ENCODE measurements around the gene SLC25A25.
"Not testable (repeated sequence)": the region's sequence is repeated elsewhere in the genome, so short reads cannot be mapped to it uniquely, and the experiment has no call there.

The SLC25A25 gene

DNA sequence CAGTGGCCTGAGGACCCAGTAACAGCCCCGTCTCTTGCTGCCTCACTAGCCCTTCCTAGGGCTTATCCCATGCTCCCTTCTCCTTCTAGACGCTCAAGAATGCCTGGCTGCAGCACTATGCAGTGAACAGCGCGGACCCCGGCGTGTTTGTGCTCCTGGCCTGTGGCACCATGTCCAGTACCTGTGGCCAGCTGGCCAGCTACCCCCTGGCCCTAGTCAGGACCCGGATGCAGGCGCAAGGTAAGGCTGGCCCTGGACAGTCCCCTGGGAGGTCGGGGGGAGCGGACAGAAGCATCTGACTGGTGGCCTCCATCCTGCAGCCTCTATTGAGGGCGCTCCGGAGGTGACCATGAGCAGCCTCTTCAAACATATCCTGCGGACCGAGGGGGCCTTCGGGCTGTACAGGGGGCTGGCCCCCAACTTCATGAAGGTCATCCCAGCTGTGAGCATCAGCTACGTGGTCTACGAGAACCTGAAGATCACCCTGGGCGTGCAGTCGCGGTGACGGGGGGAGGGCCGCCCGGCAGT lies 39.0 kb downstream of the SLC25A25 start:
- H3K4me3 ChIP-seq (ENCODE audit: low read length), result no peak overlapping the region
- no peak for DNase-seq (ENCODE audit: low read depth)
- TF ChIP-seq, protein P1, sequence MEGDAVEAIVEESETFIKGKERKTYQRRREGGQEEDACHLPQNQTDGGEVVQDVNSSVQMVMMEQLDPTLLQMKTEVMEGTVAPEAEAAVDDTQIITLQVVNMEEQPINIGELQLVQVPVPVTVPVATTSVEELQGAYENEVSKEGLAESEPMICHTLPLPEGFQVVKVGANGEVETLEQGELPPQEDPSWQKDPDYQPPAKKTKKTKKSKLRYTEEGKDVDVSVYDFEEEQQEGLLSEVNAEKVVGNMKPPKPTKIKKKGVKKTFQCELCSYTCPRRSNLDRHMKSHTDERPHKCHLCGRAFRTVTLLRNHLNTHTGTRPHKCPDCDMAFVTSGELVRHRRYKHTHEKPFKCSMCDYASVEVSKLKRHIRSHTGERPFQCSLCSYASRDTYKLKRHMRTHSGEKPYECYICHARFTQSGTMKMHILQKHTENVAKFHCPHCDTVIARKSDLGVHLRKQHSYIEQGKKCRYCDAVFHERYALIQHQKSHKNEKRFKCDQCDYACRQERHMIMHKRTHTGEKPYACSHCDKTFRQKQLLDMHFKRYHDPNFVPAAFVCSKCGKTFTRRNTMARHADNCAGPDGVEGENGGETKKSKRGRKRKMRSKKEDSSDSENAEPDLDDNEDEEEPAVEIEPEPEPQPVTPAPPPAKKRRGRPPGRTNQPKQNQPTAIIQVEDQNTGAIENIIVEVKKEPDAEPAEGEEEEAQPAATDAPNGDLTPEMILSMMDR (conservative IDR thresholded peaks at IDR 0.05; ENCODE audit: low read length), result no peak

DNA sequence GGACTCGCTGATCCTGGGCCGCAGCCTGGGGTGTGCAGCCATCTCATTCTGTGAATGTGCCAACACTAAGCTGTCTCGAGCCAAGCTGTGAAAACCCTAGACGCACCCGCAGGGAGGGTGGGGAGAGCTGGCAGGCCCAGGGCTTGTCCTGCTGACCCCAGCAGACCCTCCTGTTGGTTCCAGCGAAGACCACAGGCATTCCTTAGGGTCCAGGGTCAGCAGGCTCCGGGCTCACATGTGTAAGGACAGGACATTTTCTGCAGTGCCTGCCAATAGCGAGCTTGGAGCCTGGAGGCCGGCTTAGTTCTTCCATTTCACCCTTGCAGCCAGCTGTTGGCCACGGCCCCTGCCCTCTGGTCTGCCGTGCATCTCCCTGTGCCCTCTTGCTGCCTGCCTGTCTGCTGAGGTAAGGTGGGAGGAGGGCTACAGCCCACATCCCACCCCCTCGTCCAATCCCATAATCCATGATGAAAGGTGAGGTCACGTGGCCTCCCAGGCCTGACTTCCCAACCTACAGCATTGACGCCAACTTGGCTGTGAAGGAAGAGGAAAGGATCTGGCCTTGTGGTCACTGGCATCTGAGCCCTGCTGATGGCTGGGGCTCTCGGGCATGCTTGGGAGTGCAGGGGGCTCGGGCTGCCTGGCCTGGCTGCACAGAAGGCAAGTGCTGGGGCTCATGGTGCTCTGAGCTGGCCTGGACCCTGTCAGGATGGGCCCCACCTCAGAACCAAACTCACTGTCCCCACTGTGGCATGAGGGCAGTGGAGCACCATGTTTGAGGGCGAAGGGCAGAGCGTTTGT lies 39.6 kb downstream of the SLC25A25 start:
- H3K4me3 ChIP-seq (ENCODE audit: low read length), result no peak overlapping the region
- DNase-seq (ENCODE audit: low read depth), result no peak
- TF ChIP-seq, protein P1 (conservative IDR thresholded peaks at IDR 0.05; ENCODE audit: low read length), result no peak

DNA sequence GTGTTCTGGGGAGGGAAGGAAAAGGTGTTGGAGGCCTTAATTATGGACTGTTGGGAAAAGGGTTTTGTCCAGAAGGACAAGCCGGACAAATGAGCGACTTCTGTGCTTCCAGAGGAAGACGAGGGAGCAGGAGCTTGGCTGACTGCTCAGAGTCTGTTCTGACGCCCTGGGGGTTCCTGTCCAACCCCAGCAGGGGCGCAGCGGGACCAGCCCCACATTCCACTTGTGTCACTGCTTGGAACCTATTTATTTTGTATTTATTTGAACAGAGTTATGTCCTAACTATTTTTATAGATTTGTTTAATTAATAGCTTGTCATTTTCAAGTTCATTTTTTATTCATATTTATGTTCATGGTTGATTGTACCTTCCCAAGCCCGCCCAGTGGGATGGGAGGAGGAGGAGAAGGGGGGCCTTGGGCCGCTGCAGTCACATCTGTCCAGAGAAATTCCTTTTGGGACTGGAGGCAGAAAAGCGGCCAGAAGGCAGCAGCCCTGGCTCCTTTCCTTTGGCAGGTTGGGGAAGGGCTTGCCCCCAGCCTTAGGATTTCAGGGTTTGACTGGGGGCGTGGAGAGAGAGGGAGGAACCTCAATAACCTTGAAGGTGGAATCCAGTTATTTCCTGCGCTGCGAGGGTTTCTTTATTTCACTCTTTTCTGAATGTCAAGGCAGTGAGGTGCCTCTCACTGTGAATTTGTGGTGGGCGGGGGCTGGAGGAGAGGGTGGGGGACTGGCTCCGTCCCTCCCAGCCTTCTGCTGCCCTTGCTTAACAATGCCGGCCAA lies 40.4 kb downstream of the SLC25A25 start:
- DNase-seq (ENCODE audit: low read depth), result no peak
- H3K4me3 ChIP-seq (ENCODE audit: low read length), result no peak overlapping the region
- TF ChIP-seq, protein P1 (conservative IDR thresholded peaks at IDR 0.05; ENCODE audit: low read length), result no peak

DNA sequence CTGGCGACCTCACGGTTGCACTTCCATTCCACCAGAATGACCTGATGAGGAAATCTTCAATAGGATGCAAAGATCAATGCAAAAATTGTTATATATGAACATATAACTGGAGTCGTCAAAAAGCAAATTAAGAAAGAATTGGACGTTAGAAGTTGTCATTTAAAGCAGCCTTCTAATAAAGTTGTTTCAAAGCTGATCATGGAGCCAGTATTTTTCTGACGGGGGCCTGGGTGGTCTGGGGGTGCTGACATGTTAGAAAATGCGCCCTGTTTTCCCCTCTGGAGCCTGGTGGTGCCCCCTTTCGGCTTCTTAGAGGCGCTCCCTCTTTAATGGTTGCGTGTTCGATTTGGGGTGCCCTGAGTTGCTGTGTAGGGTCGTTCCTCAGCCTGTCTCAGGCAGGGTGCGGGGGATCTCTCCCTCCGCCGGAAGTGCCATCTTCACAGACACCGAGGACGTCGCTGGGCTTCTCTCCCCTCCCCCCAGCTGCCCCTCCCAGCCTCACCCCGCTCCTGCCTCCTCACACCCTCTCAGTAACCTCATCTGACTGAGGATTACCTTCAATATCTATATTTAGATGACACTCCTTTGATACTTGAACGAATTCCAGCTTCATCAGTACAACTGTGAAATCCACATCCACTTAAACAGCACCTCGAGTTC lies 41.1 kb downstream of the SLC25A25 start:
- no peak overlapping the region for H3K4me3 ChIP-seq (ENCODE audit: low read length)
- TF ChIP-seq, protein P1 (conservative IDR thresholded peaks at IDR 0.05; ENCODE audit: low read length), result no peak
- no peak for DNase-seq (ENCODE audit: low read depth)

DNA sequence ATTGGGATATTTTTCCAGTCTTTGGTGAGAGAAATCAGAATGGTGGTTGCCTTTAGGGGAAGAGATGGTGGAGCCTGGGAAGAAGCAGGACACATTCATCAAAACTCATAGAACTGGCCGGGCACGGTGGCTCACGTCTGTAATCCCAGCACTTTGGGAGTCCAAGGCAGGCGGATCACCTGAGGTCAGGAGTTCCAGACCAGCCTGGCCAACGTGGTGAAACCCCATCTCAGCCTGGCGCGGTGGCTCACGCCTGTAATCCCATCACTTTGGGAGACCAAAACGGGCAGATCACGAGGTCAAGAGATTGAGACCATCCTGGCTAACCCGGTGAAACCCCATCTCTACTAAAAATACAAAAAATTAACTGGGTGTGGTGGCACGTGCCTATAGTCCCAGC lies 43.7 kb downstream of the SLC25A25 start:
- not testable (repeated sequence) for H3K4me3 ChIP-seq (ENCODE audit: low read length)

DNA sequence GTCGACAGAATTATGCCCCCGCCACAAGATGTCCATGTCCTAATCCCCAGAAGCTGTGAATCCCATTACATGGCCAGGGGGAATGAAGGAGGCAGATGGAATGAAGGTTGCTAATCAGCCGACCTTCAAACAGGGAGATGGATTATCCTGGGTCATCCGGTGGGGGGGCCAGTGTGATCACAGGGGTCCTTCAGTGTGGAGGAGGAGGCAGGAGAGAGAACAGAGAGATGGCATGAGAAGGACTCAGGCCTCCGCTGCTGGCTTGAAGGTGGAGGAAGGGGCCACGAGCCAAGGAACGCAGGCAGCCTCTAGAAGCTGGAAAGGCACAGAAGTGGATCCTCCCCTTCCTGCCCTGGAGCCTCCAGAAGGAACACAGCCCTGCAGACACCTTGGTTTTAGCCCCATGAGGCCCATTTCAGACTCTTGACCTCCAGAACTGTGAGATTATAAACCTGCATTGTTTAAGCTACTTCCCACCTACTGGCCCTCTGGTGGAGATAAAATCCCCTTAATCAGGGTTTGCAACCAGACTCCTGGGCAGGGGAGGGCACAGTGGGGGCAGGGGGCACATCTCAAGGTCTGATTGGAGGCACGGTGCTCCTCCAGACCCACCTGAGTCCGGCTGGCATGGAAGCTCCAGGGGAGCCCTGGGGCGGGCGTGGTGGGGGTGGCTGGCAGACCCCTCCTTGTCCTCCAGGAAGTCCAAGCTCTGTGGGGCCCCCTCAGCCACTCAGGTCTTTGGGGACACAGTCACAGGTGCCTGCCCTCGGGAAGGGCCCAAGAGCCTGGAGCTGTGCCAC lies 45.7 kb downstream of the SLC25A25 start:
- TF ChIP-seq, protein P1 (conservative IDR thresholded peaks at IDR 0.05; ENCODE audit: low read length), result no peak
- no peak for DNase-seq (ENCODE audit: low read depth)
- H3K4me3 ChIP-seq (ENCODE audit: low read length), result no peak overlapping the region

More for the DNA sequence above, 43.7 kb downstream of the SLC25A25 start:
- not testable (repeated sequence) for DNase-seq (ENCODE audit: low read depth)
